HG03575 (cell line): ENCODE results near the gene FRAS1.
"Not testable (repeated sequence)": the region's sequence is repeated elsewhere in the genome, so short reads cannot be mapped to it uniquely, and the experiment has no call there.

Experiments used
- ATAC-seq: cut with Tn5 transposase; IDR thresholded peaks from one replicate; pipeline ENCODE4 v1.9.1; 2021; ENCODE audit not compliant: unreplicated experiment, insufficient number of reproducible peaks, low FRiP score; ENCODE audit errors: extremely low read depth

The FRAS1 gene

GRCh38 chr4:78543424-78544125 is 486.5 kb downstream of the FRAS1 start:
- ATAC-seq: no peak

GRCh38 chr4:78544678-78545077 is 487.6 kb downstream of the FRAS1 start:
- ATAC-seq: no peak

- no peak for ATAC-seq
These were observed 488.4 kb downstream of the FRAS1 start for GRCh38 chr4:78545275-78546246.

GRCh38 chr4:78547899-78548298 is 490.8 kb downstream of the FRAS1 start:
- not testable (repeated sequence) for ATAC-seq

GRCh38 chr4:78548889-78549288 is 491.8 kb downstream of the FRAS1 start:
- not testable (repeated sequence) for ATAC-seq

- ATAC-seq: no peak
These were observed 494.6 kb downstream of the FRAS1 start, which contains the start of gene ANXA3 for GRCh38 chr4:78551420-78552351. Gene ANXA3, plus strand, starts transcription at chr4:78551770. Its CDS starts 2,704 bp downstream, at chr4:78554474.

GRCh38 chr4:78552389-78553042 is 495.4 kb downstream of the FRAS1 start:
- ATAC-seq: no peak

- no peak for ATAC-seq
These were observed 495.9 kb downstream of the FRAS1 start for GRCh38 chr4:78553043-78553396.

- no peak for ATAC-seq
These were observed 496.5 kb downstream of the FRAS1 start for GRCh38 chr4:78553529-78554060.

GRCh38 chr4:78556665-78557064 is 499.5 kb downstream of the FRAS1 start:
- no peak for ATAC-seq

- ATAC-seq: no peak
These were observed 500.7 kb downstream of the FRAS1 start for GRCh38 chr4:78557841-78558240.

- ATAC-seq: no peak
These were observed 501.3 kb downstream of the FRAS1 start for GRCh38 chr4:78558410-78558809.

- no peak for ATAC-seq
These were observed 503.3 kb downstream of the FRAS1 start for GRCh38 chr4:78560296-78560963.

- no peak for ATAC-seq
These were observed 504.6 kb downstream of the FRAS1 start for GRCh38 chr4:78561677-78562076.

- ATAC-seq: no peak
These were observed 505.6 kb downstream of the FRAS1 start for GRCh38 chr4:78562687-78563086.

GRCh38 chr4:78565971-78566372 is 508.8 kb downstream of the FRAS1 start:
- ATAC-seq: no peak

GRCh38 chr4:78566834-78567499 is 509.8 kb downstream of the FRAS1 start:
- peak; percentile 66 for ATAC-seq
